ENCODE data around the gene VAC14.

VAC14 gene

DNA sequence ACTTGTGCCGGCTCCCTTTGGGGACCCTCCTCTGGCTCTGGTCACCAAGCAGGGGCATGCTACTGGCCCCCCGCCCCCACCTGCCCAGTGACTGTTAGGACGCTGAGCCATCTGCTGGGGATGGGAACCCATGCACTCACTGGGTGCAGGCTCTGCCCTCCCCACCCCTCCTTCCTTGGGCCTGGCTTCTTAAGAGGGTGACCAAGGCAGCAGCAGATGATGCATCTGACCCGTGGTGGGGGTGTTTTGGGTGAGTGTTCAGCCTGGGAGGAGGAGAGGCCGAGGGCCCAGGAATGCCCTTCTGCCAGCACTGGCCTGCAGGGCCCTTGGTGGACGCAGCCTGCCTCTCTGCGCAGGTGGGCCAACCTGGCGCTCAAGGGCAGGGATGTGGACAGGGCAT, 95.9 kb downstream of the VAC14 start:
- DNase-seq (ENCODE audit: low read depth), result no peak
- no peak for TF ChIP-seq CTCF (conservative IDR thresholded peaks at IDR 0.05; ENCODE audit: low read depth, low read length)
- H3K4me3 ChIP-seq (ENCODE audit: low read length), result no peak overlapping the region

DNA sequence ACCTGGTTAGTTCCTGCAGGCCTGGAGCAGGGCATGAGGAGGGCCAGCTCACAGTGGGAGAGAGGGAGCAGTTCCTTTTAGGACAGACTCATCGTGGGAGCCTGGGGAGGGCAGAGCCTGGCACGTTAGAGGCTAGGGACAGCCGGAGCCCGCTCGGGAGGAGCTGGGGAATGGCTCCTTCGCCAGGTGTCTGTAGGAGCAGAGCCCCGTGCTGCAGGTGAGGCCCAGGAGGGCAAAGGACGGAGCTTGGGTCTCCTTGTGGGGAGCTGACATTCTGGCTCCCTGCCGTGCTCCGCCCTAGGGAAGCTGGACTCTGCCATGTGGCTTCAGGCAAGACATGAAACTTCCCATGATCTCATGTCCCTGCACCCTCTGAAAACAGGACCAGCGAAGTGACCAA, 96.4 kb downstream of the VAC14 start:
- H3K4me3 ChIP-seq (ENCODE audit: low read length), result no peak overlapping the region
- TF ChIP-seq CTCF (conservative IDR thresholded peaks at IDR 0.05; ENCODE audit: low read depth, low read length), result no peak
- no peak for DNase-seq (ENCODE audit: low read depth)

- TF ChIP-seq CTCF (conservative IDR thresholded peaks at IDR 0.05; ENCODE audit: low read depth, low read length), result no peak
- DNase-seq (ENCODE audit: low read depth), result no peak
- H3K4me3 ChIP-seq (ENCODE audit: low read length), result no peak overlapping the region
Observed at GRCh38 chr16:70703835-70704381, 97.0 kb downstream of the VAC14 start.

DNA sequence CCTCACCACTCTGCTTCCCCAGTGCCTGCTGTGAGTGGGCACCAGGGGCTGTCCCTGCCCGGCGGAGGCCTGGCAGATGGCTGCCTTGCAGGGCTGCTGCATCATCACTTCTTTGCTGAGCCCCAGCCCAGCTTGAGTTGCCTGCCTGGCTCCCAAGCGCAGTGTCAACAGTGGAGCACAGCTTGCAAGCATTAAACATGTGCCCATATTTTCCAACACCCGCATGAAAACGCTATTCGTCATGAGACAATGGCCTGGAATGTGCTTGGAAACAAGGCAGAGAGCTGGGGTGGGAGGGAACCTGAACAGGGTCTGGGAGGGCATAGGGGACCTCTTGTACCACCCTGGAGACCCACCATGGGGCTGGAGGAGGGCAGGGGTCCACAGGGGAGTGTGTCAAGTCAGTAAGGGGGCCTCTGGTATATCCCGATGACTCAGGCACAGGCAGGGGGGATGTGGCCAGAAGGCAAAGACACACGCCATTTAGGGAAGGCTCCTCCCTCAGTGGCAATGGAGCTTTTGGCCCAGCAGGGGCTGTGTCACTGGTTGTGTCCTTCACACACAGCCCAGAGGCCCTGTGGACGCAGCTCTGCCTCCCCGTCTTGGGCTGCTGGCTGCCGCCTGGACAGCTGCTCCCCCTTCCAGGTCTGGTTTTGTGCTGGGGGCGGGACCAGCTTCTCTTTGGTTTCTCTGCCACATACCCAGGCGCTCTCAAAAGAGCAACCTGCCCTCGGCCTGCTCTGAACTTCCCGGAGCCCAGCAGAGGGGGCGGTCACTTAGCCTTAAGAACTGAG, 97.7 kb downstream of the VAC14 start:
- H3K4me3 ChIP-seq (ENCODE audit: low read length), result no peak overlapping the region
- TF ChIP-seq CTCF (conservative IDR thresholded peaks at IDR 0.05; ENCODE audit: low read depth, low read length), result peak; percentile 45
- DNase-seq (ENCODE audit: low read depth), result peak; percentile 80

- DNase-seq (ENCODE audit: low read depth), result no peak
Observed at GRCh38 chr16:70702624-70703023, 98.3 kb downstream of the VAC14 start.

GRCh38 chr16:70701998-70702397, 99.0 kb downstream of the VAC14 start:
- no peak overlapping the region for H3K4me3 ChIP-seq (ENCODE audit: low read length)
- no peak for TF ChIP-seq CTCF (conservative IDR thresholded peaks at IDR 0.05; ENCODE audit: low read depth, low read length)
- DNase-seq (ENCODE audit: low read depth), result no peak

More at GRCh38 chr16:70702624-70703023, 98.3 kb downstream of the VAC14 start:
- no peak for TF ChIP-seq CTCF (conservative IDR thresholded peaks at IDR 0.05; ENCODE audit: low read depth, low read length)
- no peak overlapping the region for H3K4me3 ChIP-seq (ENCODE audit: low read length)

GRCh38 chr16:70701596-70701995, 99.4 kb downstream of the VAC14 start:
- no peak for TF ChIP-seq CTCF (conservative IDR thresholded peaks at IDR 0.05; ENCODE audit: low read depth, low read length)
- DNase-seq (ENCODE audit: low read depth), result no peak
- no peak overlapping the region for H3K4me3 ChIP-seq (ENCODE audit: low read length)

Data from retinal pigment epithelial cell (primary cell).